HK-2 (cell line): ENCODE results near the gene LGALS1.
"Not testable (repeated sequence)": the region's sequence is repeated elsewhere in the genome, so short reads cannot be mapped to it uniquely, and the experiment has no call there.

ENCODE experiments used
- DNase-seq: peaks from one replicate; pipeline ENCODE4 v3.0.0-alpha.2; 2018; ENCODE audit not compliant: unreplicated experiment

The LGALS1 gene

DNA sequence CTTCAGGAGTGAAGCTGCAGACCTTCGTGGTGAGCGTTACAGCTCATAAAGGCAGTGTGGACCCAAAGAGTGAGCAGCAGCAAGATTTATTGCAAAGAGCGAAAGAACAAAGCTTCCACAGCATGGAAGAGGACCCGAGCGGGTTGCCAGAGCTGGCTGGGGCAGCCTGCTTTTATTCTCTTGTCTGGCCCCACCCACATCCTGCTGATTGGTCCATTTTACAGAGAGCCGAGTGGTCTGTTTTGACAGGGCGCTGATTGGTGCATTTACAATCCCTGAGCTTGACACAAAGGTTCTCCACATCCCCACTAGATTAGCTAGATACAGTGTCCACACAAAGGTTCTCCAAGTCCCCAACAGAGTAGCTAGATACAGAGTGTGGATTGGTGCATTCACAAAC, 41.8 kb downstream of the LGALS1 start:
- DNase-seq, result not testable (repeated sequence)

DNA sequence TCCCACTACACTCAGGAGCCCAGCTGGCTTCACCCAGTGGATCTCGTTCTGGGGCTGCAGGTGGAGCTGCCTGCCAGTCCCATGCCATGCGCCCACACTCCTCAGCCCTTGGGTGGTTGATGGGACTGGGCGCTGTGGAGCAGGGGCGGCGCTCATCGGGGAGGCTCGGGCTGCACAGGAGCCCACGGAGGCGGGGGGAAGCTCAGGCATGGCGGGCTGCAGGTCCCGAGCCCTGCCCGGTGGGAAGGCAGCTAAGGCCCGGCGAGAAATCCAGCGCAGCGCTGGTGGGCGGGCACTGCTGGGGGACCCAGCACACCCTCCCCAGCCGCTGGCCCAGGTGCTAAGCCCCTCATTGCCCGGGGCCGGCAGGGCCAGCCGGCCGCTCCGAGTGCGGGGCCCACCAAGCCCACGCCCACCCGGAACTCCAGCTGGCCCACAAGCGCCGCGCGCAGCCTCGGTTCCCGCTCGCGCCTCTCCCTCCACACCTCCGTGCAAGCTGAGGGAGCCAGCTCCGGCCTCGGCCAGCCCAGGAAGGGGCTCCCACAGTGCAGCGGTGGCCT, 42.4 kb downstream of the LGALS1 start:
- DNase-seq, result not testable (repeated sequence)

DNA sequence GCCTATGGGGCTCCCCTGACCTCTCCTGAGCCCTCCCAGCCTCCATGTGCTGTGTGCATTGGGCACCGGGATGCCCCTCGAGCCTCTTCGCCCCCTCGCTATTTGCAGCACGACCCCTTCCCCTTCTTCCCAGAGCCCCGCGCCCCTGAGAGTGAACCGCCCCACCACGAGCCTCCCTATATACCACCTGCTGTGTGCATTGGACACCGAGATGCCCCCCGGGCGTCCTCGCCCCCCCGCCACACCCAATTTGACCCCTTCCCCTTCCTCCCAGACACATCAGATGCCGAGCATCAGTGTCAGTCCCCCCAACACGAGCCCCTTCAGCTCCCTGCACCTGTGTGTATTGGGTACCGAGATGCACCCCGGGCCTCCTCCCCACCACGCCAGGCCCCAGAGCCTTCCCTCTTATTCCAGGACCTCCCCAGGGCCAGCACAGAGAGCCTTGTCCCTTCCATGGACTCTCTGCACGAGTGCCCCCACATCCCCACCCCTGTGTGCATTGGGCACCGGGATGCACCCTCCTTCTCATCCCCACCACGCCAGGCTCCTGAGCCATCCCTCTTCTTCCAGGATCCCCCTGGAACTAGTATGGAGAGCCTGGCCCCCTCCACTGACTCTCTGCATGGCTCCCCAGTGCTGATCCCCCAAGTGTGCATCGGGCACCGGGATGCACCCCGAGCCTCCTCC, 50.3 kb downstream of the LGALS1 start:
- DNase-seq, result no peak

DNA sequence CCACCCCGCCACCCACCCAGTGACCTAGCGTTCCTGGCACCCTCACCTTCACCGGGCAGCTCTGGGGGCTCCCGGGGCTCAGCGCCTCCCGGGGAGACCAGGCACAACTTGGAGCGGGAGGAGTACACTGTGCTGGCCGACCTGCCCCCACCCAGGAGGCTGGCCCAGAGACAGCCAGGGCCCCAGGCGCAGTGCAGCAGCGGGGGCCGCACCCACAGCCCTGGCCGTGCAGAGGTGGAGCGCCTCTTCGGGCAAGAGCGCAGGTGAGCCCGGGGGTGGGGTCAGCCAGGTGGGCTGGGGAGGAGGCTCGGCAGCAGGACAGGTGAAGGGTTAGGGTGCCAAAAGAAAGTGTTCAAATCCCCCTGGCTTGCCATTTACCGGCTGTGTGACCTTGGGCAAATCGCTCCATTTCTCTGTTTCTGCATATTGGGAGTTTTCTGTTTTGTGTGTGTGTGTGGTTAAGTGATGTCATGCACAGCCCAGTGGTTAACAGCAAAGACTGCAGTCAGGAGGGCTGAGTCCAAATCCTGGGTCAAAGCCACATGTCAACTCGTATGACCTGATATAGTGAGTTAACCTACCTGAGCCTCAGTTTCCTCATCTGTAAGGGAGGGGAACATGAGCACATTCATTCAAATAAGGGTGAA, 50.9 kb downstream of the LGALS1 start:
- no peak for DNase-seq

DNA sequence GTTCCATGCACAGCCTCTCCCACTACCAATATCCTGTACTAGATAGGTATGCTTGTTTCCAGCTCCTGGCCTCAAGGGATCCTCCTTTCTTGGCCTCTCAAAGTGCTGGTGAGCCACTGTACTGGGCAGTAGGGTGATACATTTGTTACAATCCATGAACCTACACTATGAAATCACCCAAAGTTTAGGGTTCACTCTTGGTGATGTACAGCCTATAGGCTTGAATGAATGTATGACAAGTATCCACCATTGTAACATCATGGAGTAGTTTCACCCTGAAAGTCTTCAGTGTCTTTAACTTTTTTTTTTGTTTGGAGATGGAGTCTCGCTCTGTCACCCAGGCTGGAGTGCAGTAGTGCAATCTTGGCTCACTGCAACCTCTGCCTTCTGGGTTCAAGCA, 53.2 kb downstream of the LGALS1 start:
- no peak for DNase-seq
